PC-3 (cell line): Measurements from ENCODE around the gene TMEM81. TPM values are rescaled to one million over a fixed set of nuclear protein-coding genes. Genes with fewer than 3 reads are reported as not detected.

Experiments used
- ATAC-seq: fragments of 200-7000 bp; cut with Tn5 transposase; 2 replicates; pipeline ENCODE4 v1.9.1; 2020; ENCODE audit warnings: mild to moderate bottlenecking, moderate library complexity
- BruUV-seq: library from RNA; stranded (reverse); fragments of 400-500 nt; replicated peaks from 2 replicates; lab custom pipeline; 2021; lab: Mats Ljungman, UMichigan
- CTCF ChIA-PET: fragments of 300-600 bp; sonication (Branson Sonifier 250); formaldehyde crosslinking; loops from one replicate; lab custom pipeline; 2022; ENCODE audit warnings: antibody characterized with exemption; lab: Charles Lee
- POLR2A ChIA-PET: fragments of 300-600 bp; sonication (Branson Sonifier 250); formaldehyde crosslinking; loops from one replicate; lab custom pipeline; 2022; ENCODE audit warnings: antibody characterized with exemption; ENCODE audit not compliant: unreplicated experiment; lab: Charles Lee
- DNase-seq: peaks from one replicate; pipeline ENCODE4 v3.0.0-alpha.2; 2015
- H2AFZ ChIP-seq: fragments of 300-600 bp; sonication (generic); 2 replicates; pipeline ENCODE4 v1.6.0; 2016; ENCODE audit warnings: antibody characterized with exemption, low read length
- H3F3A ChIP-seq: fragments of 300-600 bp; sonication (generic); one replicate; pipeline ENCODE4 v1.6.0; 2017; ENCODE audit warnings: antibody characterized with exemption, low read length, control low read depth, mild to moderate bottlenecking; ENCODE audit not compliant: unreplicated experiment
- H3K27ac ChIP-seq: fragments of 300-600 bp; sonication (generic); 2 replicates; pipeline ENCODE4 v1.5.1; 2016; ENCODE audit warnings: mild to moderate bottlenecking, low read length
- H3K27me3 ChIP-seq: fragments of 300-600 bp; sonication (generic); 2 replicates; pipeline ENCODE4 v1.6.1; 2016; ENCODE audit warnings: low read length, mixed read lengths
- H3K36me3 ChIP-seq: fragments of 300-600 bp; sonication (generic); 2 replicates; pipeline ENCODE4 v1.6.1; 2016; ENCODE audit warnings: low read depth, mixed run types, low read length, mixed read lengths
- H3K4me1 ChIP-seq: fragments of 300-600 bp; sonication (generic); 2 replicates; pipeline ENCODE4 v1.5.1; 2016; ENCODE audit warnings: low read length; ENCODE audit not compliant: insufficient read depth
- H3K4me2 ChIP-seq: fragments of 300-600 bp; sonication (generic); 2 replicates; pipeline ENCODE4 v1.6.0; 2016; ENCODE audit warnings: low read length
- H3K4me3 ChIP-seq: fragments of 300-600 bp; sonication (generic); 2 replicates; pipeline ENCODE4 v1.5.1; 2016; ENCODE audit warnings: mild to moderate bottlenecking, low read length, mixed read lengths
- H3K79me2 ChIP-seq: fragments of 300-600 bp; sonication (generic); 2 replicates; pipeline ENCODE4 v1.6.1; 2017; ENCODE audit warnings: low read length, mixed read lengths
- H3K9ac ChIP-seq: fragments of 300-600 bp; sonication (generic); 2 replicates; pipeline ENCODE4 v1.6.0; 2016; ENCODE audit warnings: mild to moderate bottlenecking, low read length
- H3K9me2 ChIP-seq: fragments of 300-600 bp; sonication (generic); replicated peaks from 2 replicates; pipeline ENCODE4 v1.6.1; 2016; ENCODE audit warnings: mixed run types, low read length, mixed read lengths
- H3K9me3 ChIP-seq: fragments of 300-600 bp; sonication (generic); 2 replicates; pipeline ENCODE4 v1.6.1; 2016; ENCODE audit warnings: low read length, mixed read lengths
- H4K20me1 ChIP-seq: fragments of 300-600 bp; sonication (generic); 2 replicates; pipeline ENCODE4 v1.6.1; 2016; ENCODE audit warnings: low read length, mixed read lengths
- CTCF ChIP-seq: fragments of 300-600 bp; sonication (generic); conservative IDR thresholded peaks from 2 replicates; pipeline ENCODE4 v1.5.1; 2017; ENCODE audit warnings: antibody characterized with exemption, low read depth, mild to moderate bottlenecking, low read length
- EZH2 ChIP-seq: fragments of 300-600 bp; sonication (generic); IDR thresholded peaks from one replicate; pipeline ENCODE4 v1.6.1; 2017; ENCODE audit warnings: antibody characterized with exemption, mild to moderate bottlenecking, low read length; ENCODE audit not compliant: unreplicated experiment
- EZH2phosphoT487 ChIP-seq: fragments of 300-600 bp; sonication (generic); IDR thresholded peaks from 2 replicates; pipeline ENCODE4 v1.6.1; 2018; ENCODE audit warnings: mild to moderate bottlenecking, antibody characterized with exemption, low read length, borderline replicate concordance
- intact Hi-C: fragments of 100-400 bp; cut with micrococcal nuclease; formaldehyde crosslinking; loops from 2 replicates; pipeline ENCODE4 v1.9.0; 2023
- total RNA-seq: library from RNA; depleted of rRNA; stranded (reverse); fragments of >200 nt; gene quantifications from 2 replicates; pipeline ENCODE4 v1.2.3, GENCODE V29; 2014

The TMEM81 gene
- total RNA-seq, 1 experiment from 2014 or later, result 6.3 TPM

DNA sequence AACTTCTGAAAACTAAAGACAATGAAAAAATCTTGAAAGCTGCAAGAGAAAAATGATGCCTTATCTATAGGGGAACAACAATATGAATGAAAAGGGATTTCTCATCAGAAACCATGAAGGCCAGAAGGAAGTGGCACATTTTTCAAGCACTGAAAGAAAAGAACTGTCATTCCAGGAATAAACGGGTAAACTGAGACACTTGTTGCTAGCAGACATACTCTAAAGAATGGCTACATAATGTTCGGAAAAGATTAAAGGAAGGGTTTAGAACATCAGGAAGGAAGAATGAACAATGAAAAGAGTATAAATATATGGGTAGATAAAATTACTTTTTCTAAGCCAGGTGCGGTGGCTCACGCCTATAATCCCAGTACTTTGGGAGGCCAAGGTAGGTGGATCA, 23.1 kb upstream of the TMEM81 start:
- H3K36me3 ChIP-seq, result peaks cover 59% of the 10 kb centered on the region
- CTCF ChIA-PET, result no interaction called here

GRCh38 chr1:205102404-205102803, 18.1 kb upstream of the TMEM81 start:
- peaks cover 82% of the 10 kb centered on the region for H3K36me3 ChIP-seq

More for the DNA sequence above, 23.1 kb upstream of the TMEM81 start:
- H3K79me2 ChIP-seq, result 0 out of 2 replicates have a peak, but pooled peaks cover 4% of the 10 kb centered on the region
- no TSS peak for BruUV-seq
- H3K4me1 ChIP-seq, result no peaks in the 10 kb centered on the region
- H3K9me3 ChIP-seq, result no peaks in the 10 kb centered on the region
- no peaks in the 10 kb centered on the region for H3F3A ChIP-seq
- H3K4me2 ChIP-seq, result no peak overlapping the region
- no peaks in the 10 kb centered on the region for H3K27me3 ChIP-seq
- intact Hi-C loops, result no loop called here
- 0 out of 2 replicates have a peak, but pooled peaks cover 1% of the 10 kb centered on the region for H4K20me1 ChIP-seq
- ATAC-seq (no peak), DNase-seq (no peak)
- no peak overlapping the region for H3K9ac ChIP-seq
- H3K4me3 ChIP-seq, result no peak overlapping the region
- H2AFZ ChIP-seq, result no peak overlapping the region
- POLR2A ChIA-PET, result no interaction called here
- H3K9me2 ChIP-seq, result no peaks in the 10 kb centered on the region
- TF ChIP-seq CTCF (no peak), EZH2phosphoT487 (no peak), EZH2 (no peak)
- no peak overlapping the region for H3K27ac ChIP-seq

More at GRCh38 chr1:205102404-205102803, 18.1 kb upstream of the TMEM81 start:
- no peaks in the 10 kb centered on the region for H3K27me3 ChIP-seq
- POLR2A ChIA-PET, result no interaction called here
- intact Hi-C loops, result no loop called here
- no peak overlapping the region for H3K4me3 ChIP-seq
- no peaks in the 10 kb centered on the region for H3K9me3 ChIP-seq
- H2AFZ ChIP-seq, result no peak overlapping the region
- TF ChIP-seq CTCF, result no peak
- TF ChIP-seq EZH2phosphoT487, result no peak
- no peak for TF ChIP-seq EZH2
- BruUV-seq, result no TSS peak
- H3K9me2 ChIP-seq, result no peaks in the 10 kb centered on the region
- CTCF ChIA-PET, result no interaction called here
- no peak overlapping the region for H3K9ac ChIP-seq
- no peak for ATAC-seq
- no peaks in the 10 kb centered on the region for H3K4me1 ChIP-seq
- DNase-seq, result no peak
- no peaks in the 10 kb centered on the region for H4K20me1 ChIP-seq
- H3K4me2 ChIP-seq, result no peak overlapping the region
- H3K27ac ChIP-seq, result no peak overlapping the region
- H3F3A ChIP-seq, result no peaks in the 10 kb centered on the region
- H3K79me2 ChIP-seq, result 0 out of 2 replicates have a peak, but pooled peaks cover 4% of the 10 kb centered on the region
